NCI-H146 treated with DMSO at 0.1 percent for 48 hours (cell line): ENCODE results near the gene KRTAP10-5.
"Not testable (repeated sequence)": the region's sequence is repeated elsewhere in the genome, so short reads cannot be mapped to it uniquely, and the experiment has no call there.

Experiments
- DNase-seq: peaks from one replicate; lab custom pipeline; 2025; ENCODE audit not compliant: unreplicated experiment; lab: John Stamatoyannopoulos, UW

Gene KRTAP10-5

GRCh38 chr21:44591801-44592130 is 11.4 kb upstream of the KRTAP10-5 start:
- DNase-seq, result not testable (repeated sequence)

- not testable (repeated sequence) for DNase-seq
These were observed 10.7 kb upstream of the KRTAP10-5 start for GRCh38 chr21:44590897-44591800.

- DNase-seq, result no peak
These were observed 9.9 kb upstream of the KRTAP10-5 start for GRCh38 chr21:44590311-44590721.

GRCh38 chr21:44589586-44590305 is 9.3 kb upstream of the KRTAP10-5 start:
- no peak for DNase-seq

- DNase-seq, result no peak
These were observed 8.7 kb upstream of the KRTAP10-5 start for GRCh38 chr21:44589094-44589493.

GRCh38 chr21:44585892-44586291 is 5.5 kb upstream of the KRTAP10-5 start:
- DNase-seq, result no peak

GRCh38 chr21:44583800-44584147 is 3.4 kb upstream of the KRTAP10-5 start:
- peak; percentile 61 for DNase-seq

GRCh38 chr21:44583089-44583799 is 2.8 kb upstream of the KRTAP10-5 start:
- peak; percentile 61 for DNase-seq

- no peak for DNase-seq
These were observed 1.7 kb upstream of the KRTAP10-5 start for GRCh38 chr21:44582055-44582454.

GRCh38 chr21:44581158-44581557 is 754 bp upstream of the KRTAP10-5 start:
- no peak for DNase-seq

- DNase-seq, result no peak
These were observed 615 bp downstream of the KRTAP10-5 start for GRCh38 chr21:44579833-44580144.

- no peak for DNase-seq
These were observed 1.2 kb downstream of the KRTAP10-5 start for GRCh38 chr21:44579056-44579832.

- no peak for DNase-seq
These were observed 1.9 kb downstream of the KRTAP10-5 start for GRCh38 chr21:44578371-44579055.

- no peak for DNase-seq
These were observed 4.4 kb downstream of the KRTAP10-5 start for GRCh38 chr21:44576025-44576420.

GRCh38 chr21:44575307-44576024 is 4.9 kb downstream of the KRTAP10-5 start:
- DNase-seq, result no peak

- DNase-seq, result peak; percentile 71
These were observed 5.7 kb downstream of the KRTAP10-5 start for GRCh38 chr21:44574457-44575306.

GRCh38 chr21:44573630-44574456 is 6.6 kb downstream of the KRTAP10-5 start, which contains the start of gene KRTAP10-4:
TSS of gene KRTAP10-4 (plus strand) at chr21:44573729. CDS start at chr21:44573759, 30 bp downstream.
- DNase-seq, result peak; percentile 34
